ENCODE results near the gene PDE6A.

PDE6A gene

DNA sequence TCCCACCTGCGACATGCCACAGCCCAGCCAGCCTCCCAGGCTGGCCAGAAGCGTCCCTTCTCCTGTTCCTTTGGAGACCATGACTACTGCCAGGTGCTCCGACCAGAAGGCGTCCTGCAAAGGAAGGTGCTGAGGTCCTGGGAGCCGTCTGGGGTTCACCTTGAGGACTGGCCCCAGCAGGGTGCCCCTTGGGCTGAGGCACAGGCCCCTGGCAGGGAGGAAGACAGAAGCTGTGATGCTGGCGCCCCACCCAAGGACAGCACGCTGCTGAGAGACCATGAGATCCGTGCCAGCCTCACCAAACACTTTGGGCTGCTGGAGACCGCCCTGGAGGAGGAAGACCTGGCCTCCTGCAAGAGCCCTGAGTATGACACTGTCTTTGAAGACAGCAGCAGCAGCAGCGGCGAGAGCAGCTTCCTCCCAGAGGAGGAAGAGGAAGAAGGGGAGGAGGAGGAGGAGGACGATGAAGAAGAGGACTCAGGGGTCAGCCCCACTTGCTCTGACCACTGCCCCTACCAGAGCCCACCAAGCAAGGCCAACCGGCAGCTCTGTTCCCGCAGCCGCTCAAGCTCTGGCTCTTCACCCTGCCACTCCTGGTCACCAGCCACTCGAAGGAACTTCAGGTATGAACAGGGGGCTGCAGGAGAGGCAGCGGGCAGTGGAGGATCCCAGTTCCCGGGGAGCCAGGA, 108.0 kb downstream of the PDE6A start:
- H3K4me3 ChIP-seq (replicated peaks; ENCODE audit: low read depth, low read length): no peak overlapping the region
- DNase-seq (ENCODE audit: extremely low read depth, low read depth): no peak
- TF ChIP-seq, protein P1, sequence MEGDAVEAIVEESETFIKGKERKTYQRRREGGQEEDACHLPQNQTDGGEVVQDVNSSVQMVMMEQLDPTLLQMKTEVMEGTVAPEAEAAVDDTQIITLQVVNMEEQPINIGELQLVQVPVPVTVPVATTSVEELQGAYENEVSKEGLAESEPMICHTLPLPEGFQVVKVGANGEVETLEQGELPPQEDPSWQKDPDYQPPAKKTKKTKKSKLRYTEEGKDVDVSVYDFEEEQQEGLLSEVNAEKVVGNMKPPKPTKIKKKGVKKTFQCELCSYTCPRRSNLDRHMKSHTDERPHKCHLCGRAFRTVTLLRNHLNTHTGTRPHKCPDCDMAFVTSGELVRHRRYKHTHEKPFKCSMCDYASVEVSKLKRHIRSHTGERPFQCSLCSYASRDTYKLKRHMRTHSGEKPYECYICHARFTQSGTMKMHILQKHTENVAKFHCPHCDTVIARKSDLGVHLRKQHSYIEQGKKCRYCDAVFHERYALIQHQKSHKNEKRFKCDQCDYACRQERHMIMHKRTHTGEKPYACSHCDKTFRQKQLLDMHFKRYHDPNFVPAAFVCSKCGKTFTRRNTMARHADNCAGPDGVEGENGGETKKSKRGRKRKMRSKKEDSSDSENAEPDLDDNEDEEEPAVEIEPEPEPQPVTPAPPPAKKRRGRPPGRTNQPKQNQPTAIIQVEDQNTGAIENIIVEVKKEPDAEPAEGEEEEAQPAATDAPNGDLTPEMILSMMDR (IDR thresholded peaks at IDR 0.05; ENCODE audit: low read depth, low read length, missing control alignments): no peak

DNA sequence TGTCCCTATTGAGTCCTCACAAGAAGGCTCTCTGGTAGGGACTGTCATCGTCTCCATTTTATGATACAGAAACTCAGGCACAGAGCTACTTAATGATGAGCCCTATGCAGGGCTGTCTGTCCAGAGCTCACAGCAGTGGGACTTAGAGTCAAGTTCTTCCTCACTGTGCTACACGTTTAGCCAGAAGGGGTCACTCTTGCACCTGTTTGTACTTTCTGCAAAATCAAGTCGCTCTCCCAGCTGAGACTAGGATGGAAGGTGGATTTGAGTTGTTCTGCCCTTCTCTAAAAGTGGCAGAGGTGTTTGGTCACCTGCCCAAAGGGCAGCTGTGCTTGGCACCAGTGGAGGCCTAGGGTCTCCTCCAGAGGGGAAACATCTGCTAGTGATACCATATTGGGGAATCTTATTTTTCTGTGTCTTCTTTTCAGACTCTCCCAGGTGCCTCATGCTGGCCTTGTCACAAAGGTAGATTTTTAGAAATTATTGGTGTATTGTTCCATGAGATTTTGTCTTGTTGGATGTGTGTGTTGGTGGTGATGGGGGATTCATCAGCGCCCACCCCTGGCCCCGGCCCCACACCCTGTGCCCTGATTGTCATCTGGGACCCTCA, 110.2 kb downstream of the PDE6A start:
- DNase-seq (ENCODE audit: extremely low read depth, low read depth): peak; percentile 75
- no peak overlapping the region for H3K4me3 ChIP-seq (replicated peaks; ENCODE audit: low read depth, low read length)
- TF ChIP-seq, protein P1 (IDR thresholded peaks at IDR 0.05; ENCODE audit: low read depth, low read length, missing control alignments): peak; percentile 80

DNA sequence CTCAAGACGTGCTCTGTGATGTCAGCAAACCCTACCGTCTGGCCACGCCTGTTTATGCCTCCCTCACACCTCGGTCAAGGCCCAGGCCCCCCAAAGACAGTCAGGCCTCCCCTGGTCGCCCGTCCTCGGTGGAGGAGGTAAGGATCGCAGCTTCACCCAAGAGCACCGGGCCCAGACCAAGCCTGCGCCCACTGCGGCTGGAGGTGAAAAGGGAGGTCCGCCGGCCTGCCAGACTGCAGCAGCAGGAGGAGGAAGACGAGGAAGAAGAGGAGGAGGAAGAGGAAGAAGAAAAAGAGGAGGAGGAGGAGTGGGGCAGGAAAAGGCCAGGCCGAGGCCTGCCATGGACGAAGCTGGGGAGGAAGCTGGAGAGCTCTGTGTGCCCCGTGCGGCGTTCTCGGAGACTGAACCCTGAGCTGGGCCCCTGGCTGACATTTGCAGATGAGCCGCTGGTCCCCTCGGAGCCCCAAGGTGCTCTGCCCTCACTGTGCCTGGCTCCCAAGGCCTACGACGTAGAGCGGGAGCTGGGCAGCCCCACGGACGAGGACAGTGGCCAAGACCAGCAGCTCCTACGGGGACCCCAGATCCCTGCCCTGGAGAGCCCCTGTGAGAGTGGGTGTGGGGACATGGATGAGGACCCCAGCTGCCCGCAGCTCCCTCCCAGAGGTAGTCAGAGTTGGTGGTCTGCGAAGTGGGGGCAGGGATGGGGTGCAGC, 111.3 kb downstream of the PDE6A start:
- H3K4me3 ChIP-seq (replicated peaks; ENCODE audit: low read depth, low read length): no peak overlapping the region
- DNase-seq (ENCODE audit: extremely low read depth, low read depth): no peak
- TF ChIP-seq, protein P1 (IDR thresholded peaks at IDR 0.05; ENCODE audit: low read depth, low read length, missing control alignments): no peak

DNA sequence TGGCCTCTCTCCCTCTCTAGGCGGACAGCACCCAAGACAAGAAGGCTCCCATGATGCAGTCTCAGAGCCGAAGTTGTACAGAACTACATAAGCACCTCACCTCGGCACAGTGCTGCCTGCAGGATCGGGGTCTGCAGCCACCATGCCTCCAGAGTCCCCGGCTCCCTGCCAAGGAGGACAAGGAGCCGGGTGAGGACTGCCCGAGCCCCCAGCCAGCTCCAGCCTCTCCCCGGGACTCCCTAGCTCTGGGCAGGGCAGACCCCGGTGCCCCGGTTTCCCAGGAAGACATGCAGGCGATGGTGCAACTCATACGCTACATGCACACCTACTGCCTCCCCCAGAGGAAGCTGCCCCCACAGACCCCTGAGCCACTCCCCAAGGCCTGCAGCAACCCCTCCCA, 112.0 kb downstream of the PDE6A start:
- DNase-seq (ENCODE audit: extremely low read depth, low read depth): no peak
- TF ChIP-seq, protein P1 (IDR thresholded peaks at IDR 0.05; ENCODE audit: low read depth, low read length, missing control alignments): no peak
- H3K4me3 ChIP-seq (replicated peaks; ENCODE audit: low read depth, low read length): no peak overlapping the region

DNA sequence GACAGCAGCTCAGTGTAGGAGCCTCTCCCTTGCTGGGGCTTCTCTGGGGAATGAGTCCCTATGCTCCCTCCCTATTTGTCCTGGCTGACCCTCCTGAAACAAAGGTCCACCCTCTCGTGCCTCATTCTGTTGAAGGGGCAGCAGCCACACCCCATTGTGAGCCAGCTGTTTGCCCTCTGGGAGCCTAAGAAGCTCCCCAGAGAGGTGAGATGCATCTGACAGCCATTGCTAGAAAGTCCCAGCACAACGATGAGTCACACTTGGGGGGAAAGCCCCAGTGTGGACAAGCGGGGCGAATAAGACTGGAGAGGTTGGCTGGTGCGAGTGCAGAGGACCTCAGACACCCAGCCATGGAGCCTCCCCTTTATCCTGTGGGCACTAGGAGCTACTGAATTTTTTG, 113.1 kb downstream of the PDE6A start:
- TF ChIP-seq, protein P1 (IDR thresholded peaks at IDR 0.05; ENCODE audit: low read depth, low read length, missing control alignments): no peak
- DNase-seq (ENCODE audit: extremely low read depth, low read depth): no peak
- no peak overlapping the region for H3K4me3 ChIP-seq (replicated peaks; ENCODE audit: low read depth, low read length)

DNA sequence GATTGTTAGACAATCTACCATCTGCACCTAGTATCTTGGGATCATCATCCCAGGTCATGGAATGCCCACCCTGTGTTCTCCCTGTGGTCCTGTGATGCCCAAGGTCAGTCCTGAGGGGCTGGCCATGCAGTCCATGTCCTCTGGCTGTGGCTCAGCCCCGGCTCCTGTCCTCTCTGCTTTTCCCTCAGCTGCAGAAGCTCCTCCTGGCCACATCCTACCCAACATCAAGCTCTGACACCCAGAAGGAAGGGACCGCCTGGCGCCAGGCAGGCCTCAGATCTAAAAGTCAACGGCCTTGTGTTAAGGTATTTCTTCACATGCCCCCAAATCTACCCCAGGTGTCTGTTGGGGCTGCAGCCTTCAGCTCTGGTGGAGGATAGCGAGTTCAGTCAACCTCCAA, 114.0 kb downstream of the PDE6A start:
- TF ChIP-seq, protein P1 (IDR thresholded peaks at IDR 0.05; ENCODE audit: low read depth, low read length, missing control alignments): no peak
- no peak overlapping the region for H3K4me3 ChIP-seq (replicated peaks; ENCODE audit: low read depth, low read length)
- no peak for DNase-seq (ENCODE audit: extremely low read depth, low read depth)
